Fibroblast of the aortic adventitia (primary cell): Measurements from ENCODE around the gene MISFA. TPM values are rescaled to one million over a fixed set of nuclear protein-coding genes. Genes with fewer than 3 reads are reported as not detected.

Experiments used
- DNase-seq: peaks from one replicate; pipeline ENCODE4 v3.0.0-alpha.2; 2010; ENCODE audit warnings: low read depth
- H3K4me3 ChIP-seq: 2 replicates; pipeline ENCODE4 v1.5.1; 2011; ENCODE audit warnings: low read depth, mild to moderate bottlenecking, control low read depth, low read length, moderate library complexity
- total RNA-seq: library from RNA; depleted of rRNA; stranded (reverse); fragments of >200 nt; gene quantifications from 2 replicates; pipeline ENCODE4 v1.2.3, GENCODE V29; 2012; ENCODE audit warnings: low replicate concordance
- TF ChIP-seq, protein P1 (sequence below): IDR thresholded peaks from 2 replicates; pipeline ENCODE4 v1.5.1; 2011; ENCODE audit warnings: mild to moderate bottlenecking, low read length, control low read depth, inconsistent platforms; ENCODE audit not compliant: insufficient read depth

MISFA gene
- total RNA-seq, 1 donor, result 0.45 TPM

DNA sequence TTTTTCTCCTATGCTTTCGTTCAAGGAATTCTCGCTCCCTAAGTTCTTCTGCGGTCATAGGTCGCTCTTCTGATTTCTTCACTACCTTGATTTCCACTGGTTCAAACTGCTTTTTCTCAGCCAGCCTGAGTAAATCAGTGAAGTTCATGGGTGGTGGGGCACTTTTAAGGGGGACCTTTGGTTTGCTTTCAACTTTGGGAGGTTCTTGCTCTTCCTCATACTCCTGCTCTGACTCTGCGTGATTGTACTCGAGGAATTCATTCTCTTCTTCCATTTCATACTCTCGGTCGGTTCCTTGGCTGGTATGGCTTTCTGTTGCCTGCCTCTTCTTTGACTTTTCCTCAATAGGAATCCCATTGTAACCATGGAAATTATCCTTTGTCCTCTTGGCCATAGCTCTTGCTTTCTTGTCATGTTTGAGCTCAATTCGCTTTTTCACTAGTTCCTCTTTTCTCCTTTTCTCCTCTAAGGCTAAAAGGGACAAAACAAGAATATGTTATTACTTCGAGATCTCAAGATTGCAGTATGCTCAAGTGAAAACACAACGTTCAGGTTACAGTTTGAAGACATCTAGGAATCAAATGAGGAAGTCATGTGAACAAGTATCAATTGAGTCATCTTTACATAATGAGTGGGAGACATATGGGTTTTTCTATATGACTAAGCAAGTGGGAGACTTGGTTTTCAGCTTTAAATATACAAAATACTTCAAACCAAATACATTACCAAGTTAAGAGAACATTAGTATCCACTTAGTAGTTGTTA lies 16.2 kb downstream of the MISFA start:
- TF ChIP-seq, protein P1, sequence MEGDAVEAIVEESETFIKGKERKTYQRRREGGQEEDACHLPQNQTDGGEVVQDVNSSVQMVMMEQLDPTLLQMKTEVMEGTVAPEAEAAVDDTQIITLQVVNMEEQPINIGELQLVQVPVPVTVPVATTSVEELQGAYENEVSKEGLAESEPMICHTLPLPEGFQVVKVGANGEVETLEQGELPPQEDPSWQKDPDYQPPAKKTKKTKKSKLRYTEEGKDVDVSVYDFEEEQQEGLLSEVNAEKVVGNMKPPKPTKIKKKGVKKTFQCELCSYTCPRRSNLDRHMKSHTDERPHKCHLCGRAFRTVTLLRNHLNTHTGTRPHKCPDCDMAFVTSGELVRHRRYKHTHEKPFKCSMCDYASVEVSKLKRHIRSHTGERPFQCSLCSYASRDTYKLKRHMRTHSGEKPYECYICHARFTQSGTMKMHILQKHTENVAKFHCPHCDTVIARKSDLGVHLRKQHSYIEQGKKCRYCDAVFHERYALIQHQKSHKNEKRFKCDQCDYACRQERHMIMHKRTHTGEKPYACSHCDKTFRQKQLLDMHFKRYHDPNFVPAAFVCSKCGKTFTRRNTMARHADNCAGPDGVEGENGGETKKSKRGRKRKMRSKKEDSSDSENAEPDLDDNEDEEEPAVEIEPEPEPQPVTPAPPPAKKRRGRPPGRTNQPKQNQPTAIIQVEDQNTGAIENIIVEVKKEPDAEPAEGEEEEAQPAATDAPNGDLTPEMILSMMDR, result no peak
- H3K4me3 ChIP-seq, result no peak overlapping the region
- no peak for DNase-seq

DNA sequence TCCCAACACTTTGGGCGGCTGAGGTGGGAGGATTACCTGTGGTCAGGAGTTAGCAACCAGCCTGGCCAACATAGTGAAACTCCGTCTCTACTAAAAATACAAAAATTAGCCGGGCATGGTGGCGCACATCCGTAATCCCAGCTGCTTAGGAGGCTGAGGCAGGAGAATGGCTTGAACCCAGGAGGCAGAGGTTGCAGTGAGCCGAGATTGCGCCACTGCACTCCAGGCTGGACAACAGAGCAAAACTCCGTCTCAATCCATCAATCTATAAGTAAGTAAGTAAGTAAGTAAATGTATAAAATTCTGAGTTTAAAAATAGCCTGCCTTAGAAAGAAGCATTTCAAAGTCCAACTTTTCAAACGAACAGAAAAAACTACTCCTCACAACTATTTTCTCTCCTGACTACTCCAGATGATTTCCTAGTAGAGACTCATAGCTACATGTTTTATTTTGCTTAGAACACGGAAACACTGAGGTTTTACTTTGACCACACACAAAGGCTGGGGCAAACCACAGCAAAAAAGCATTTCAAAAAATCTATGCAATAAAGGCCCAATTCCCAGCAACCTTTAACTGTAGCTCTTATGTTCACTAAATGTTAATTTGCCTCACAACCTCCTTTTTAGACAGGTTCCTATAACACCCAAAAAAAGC lies 18.2 kb downstream of the MISFA start:
- TF ChIP-seq, protein P1, result no peak
- H3K4me3 ChIP-seq, result peak overlapping the region; percentile 6
- peak; percentile 67 for DNase-seq

DNA sequence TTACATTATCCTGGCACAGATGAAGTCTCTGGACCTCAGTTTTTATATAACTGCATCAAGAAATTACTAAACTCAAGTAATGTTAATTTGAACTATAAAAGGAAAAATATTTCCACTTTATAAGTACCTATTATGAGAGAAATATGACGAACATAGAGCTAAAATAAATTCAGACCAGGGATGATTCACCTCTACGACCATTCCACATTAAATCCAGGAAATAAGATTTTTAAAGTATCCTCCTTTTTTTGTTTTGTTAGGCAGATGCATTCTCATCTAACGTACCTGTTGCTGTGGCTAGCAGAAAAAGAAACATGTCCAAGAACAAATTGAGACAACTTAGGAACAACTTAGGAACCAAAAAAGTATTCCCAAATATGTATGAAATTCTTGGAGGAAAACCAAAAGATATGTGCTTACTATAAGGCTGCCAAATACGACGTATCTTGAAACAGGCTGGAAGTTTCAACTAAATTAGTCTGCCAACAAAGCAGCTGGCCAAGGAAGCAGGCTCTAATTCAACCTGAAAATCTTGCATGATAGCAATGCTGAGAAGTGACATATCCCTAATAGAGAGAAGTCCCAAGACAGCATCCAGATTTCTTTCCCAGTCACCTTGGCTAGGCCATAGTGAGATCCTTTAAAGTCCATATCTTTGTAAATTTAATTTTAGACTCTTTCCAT lies 18.9 kb downstream of the MISFA start:
- DNase-seq, result peak; percentile 90
- TF ChIP-seq, protein P1, result no peak
- H3K4me3 ChIP-seq, result peak overlapping the region; percentile 31

GRCh38 chr11:18623707-18624106 lies 24.1 kb downstream of the MISFA start:
- TF ChIP-seq, protein P1, result no peak
- H3K4me3 ChIP-seq, result no peak overlapping the region
- DNase-seq, result no peak

DNA sequence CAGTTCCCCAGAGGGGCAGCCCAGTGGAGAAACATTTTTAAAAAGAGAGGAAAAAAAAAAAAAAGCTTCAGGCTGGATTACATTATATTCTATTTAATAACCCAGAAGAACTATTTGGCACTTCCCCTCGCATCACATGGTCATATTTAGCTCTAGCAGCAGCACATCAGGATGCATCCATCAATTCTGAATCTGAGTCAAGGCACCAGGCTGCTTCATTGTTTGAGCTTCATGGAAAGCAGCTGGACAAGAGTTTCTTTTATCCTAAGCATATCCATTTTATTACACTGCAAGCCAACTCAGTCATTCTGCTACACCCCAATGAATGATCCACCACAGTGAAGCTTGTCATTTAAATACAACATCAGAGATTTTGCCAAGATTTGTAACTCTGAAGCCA lies 24.6 kb downstream of the MISFA start:
- peak; percentile 44 for DNase-seq
- H3K4me3 ChIP-seq, result no peak overlapping the region
- TF ChIP-seq, protein P1, result no peak

DNA sequence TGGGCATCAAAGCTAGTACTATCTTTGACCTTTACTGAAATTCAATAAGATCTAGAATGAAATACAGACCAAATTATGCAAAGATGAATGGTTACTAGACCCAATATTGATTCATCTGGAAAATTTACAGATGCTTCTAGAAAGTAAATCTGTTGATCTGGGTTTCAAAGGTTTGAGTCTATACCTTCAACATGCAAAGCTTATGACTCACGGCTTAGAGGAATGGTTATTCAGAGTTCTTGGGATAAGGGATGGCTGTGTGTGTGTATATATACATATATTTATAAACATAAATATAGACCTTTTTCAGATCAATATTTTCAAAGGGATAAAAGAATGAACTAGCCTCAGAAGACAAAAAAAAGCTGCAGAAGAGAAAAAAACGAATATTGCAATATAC lies 33.3 kb downstream of the MISFA start:
- H3K4me3 ChIP-seq, result peak overlapping the region; percentile 99

More for the DNA sequence above, 33.3 kb downstream of the MISFA start:
- DNase-seq, result no peak
- TF ChIP-seq, protein P1, result no peak
